SK-N-MC (cell line): ENCODE data around the gene DHDH.

Experiments
- DNase-seq: peaks from one replicate; pipeline ENCODE4 v3.0.0-alpha.2; 2011; ENCODE audit warnings: low read depth, low spot score
- H3K27ac ChIP-seq: fragments of 200-600 bp; sonication (generic); 2 replicates; pipeline ENCODE4 v1.5.1; 2016; ENCODE audit warnings: mixed run types
- H3K36me3 ChIP-seq: fragments of 200-600 bp; sonication (generic); 2 replicates; pipeline ENCODE4 v1.6.1; 2017; ENCODE audit warnings: antibody characterized with exemption, low read length, mixed read lengths; ENCODE audit not compliant: insufficient read depth
- H3K4me3 ChIP-seq: fragments of 200-600 bp; sonication (generic); 2 replicates; pipeline ENCODE4 v1.5.1; 2016
- H3K9ac ChIP-seq: fragments of 200-600 bp; sonication (generic); 2 replicates; pipeline ENCODE4 v1.8.0; 2017; ENCODE audit warnings: mixed run types, mixed read lengths; ENCODE audit not compliant: insufficient read length
- H3K9me3 ChIP-seq: fragments of 200-600 bp; sonication (generic); 2 replicates; pipeline ENCODE4 v1.6.1; 2017; ENCODE audit warnings: low read depth, mild to moderate bottlenecking, antibody characterized with exemption, low read length, moderate library complexity, mixed read lengths
- EZH2 ChIP-seq: fragments of 200-600 bp; sonication (generic); IDR thresholded peaks from one replicate; pipeline ENCODE4 v1.6.1; 2017; ENCODE audit warnings: antibody characterized with exemption
- FOXP2 ChIP-seq: optimal IDR thresholded peaks from 2 replicates; pipeline ENCODE3; 2011; ENCODE audit warnings: mild to moderate bottlenecking, moderate library complexity; ENCODE audit not compliant: insufficient read depth; ENCODE audit errors: extremely low read length, control extremely low read depth
- POLR2AphosphoS5 ChIP-seq: IDR thresholded peaks from 2 replicates; pipeline ENCODE4 v1.6.1; 2012; ENCODE audit warnings: mild to moderate bottlenecking, low read depth, low read length, borderline replicate concordance

Gene DHDH

GRCh38 chr19:48965806-48966540, 32.5 kb downstream of the DHDH start:
- DNase-seq: no peak
- TF ChIP-seq FOXP2: no peak
- TF ChIP-seq EZH2: no peak
- no peak for TF ChIP-seq POLR2AphosphoS5
- peak overlapping the region; percentile 87 for H3K27ac ChIP-seq

GRCh38 chr19:48966541-48967345, 33.2 kb downstream of the DHDH start:
- TF ChIP-seq POLR2AphosphoS5 (peak; percentile 12; the same call in 1 of the 2 replicates), FOXP2 (no peak)
- peak overlapping the region; percentile 98 for H3K4me3 ChIP-seq
- H3K27ac ChIP-seq: peak overlapping the region; percentile 87
- DNase-seq: no peak
- H3K9me3 ChIP-seq: no peaks in the 10 kb centered on the region
- H3K9ac ChIP-seq: peak overlapping the region; percentile 86
- H3K36me3 ChIP-seq: peaks cover 17% of the 10 kb centered on the region

More at GRCh38 chr19:48965806-48966540, 32.5 kb downstream of the DHDH start:
- Histone ChIP-seq H3K9ac (peak overlapping the region; percentile 86), H3K36me3 (peaks cover 17% of the 10 kb centered on the region), H3K9me3 (no peaks in the 10 kb centered on the region), H3K4me3 (peak overlapping the region; percentile 98)

- H3K9ac ChIP-seq: no peak overlapping the region
- no peaks in the 10 kb centered on the region for H3K9me3 ChIP-seq
- no peak overlapping the region for H3K4me3 ChIP-seq
- no peak for DNase-seq
- peak overlapping the region; percentile 87 for H3K27ac ChIP-seq
- H3K36me3 ChIP-seq: peaks cover 17% of the 10 kb centered on the region
- TF ChIP-seq POLR2AphosphoS5: peak; percentile 41; the same call in 1 of the 2 replicates
- no peak for TF ChIP-seq EZH2
- TF ChIP-seq FOXP2: no peak
These were observed 34.1 kb downstream of the DHDH start for GRCh38 chr19:48967346-48968178.

GRCh38 chr19:48968179-48968661, 34.7 kb downstream of the DHDH start:
- TF ChIP-seq FOXP2 (no peak), POLR2AphosphoS5 (no peak), EZH2 (no peak)
- Histone ChIP-seq H3K36me3 (peaks cover 17% of the 10 kb centered on the region), H3K9ac (no peak overlapping the region), H3K4me3 (no peak overlapping the region), H3K9me3 (no peaks in the 10 kb centered on the region), H3K27ac (peak overlapping the region; percentile 87)
- no peak for DNase-seq

- Histone ChIP-seq H3K9ac (no peak overlapping the region), H3K9me3 (no peaks in the 10 kb centered on the region), H3K4me3 (no peak overlapping the region), H3K27ac (peak overlapping the region; percentile 87), H3K36me3 (peaks cover 20% of the 10 kb centered on the region)
- no peak for DNase-seq
- TF ChIP-seq EZH2 (no peak), POLR2AphosphoS5 (peak; percentile 30; the same call in 1 of the 2 replicates), FOXP2 (no peak)
These were observed 35.3 kb downstream of the DHDH start for GRCh38 chr19:48968813-48969218.

- peak; percentile 73 for DNase-seq
- no peak for TF ChIP-seq EZH2
- no peak for TF ChIP-seq FOXP2
- no peak for TF ChIP-seq POLR2AphosphoS5
- H3K9ac ChIP-seq: no peak overlapping the region
- peak overlapping the region; percentile 87 for H3K27ac ChIP-seq
- H3K9me3 ChIP-seq: no peaks in the 10 kb centered on the region
- H3K4me3 ChIP-seq: no peak overlapping the region
- peaks cover 27% of the 10 kb centered on the region for H3K36me3 ChIP-seq
These were observed 36.0 kb downstream of the DHDH start for GRCh38 chr19:48969276-48970138.

GRCh38 chr19:48970139-48970766, 36.8 kb downstream of the DHDH start:
- H3K9me3 ChIP-seq: no peaks in the 10 kb centered on the region
- peak overlapping the region; percentile 38; the same call in 1 of the 2 replicates for H3K27ac ChIP-seq
- H3K9ac ChIP-seq: no peak overlapping the region
- DNase-seq: no peak
- no peak overlapping the region for H3K4me3 ChIP-seq
- peaks cover 28% of the 10 kb centered on the region for H3K36me3 ChIP-seq
- no peak for TF ChIP-seq FOXP2
- TF ChIP-seq EZH2: no peak
- TF ChIP-seq POLR2AphosphoS5: no peak; the same call in 1 of the 2 replicates
